HG03045 (cell line): ENCODE data around the gene IP6K3.

ENCODE experiments used
- ATAC-seq: cut with Tn5 transposase; IDR thresholded peaks from one replicate; pipeline ENCODE4 v1.9.1; 2021; ENCODE audit warnings: mild to moderate bottlenecking, moderate library complexity; ENCODE audit not compliant: unreplicated experiment

The IP6K3 gene

GRCh38 chr6:33778444-33779121 lies 31.9 kb upstream of the IP6K3 start:
- no peak for ATAC-seq

- ATAC-seq: no peak
Observed at GRCh38 chr6:33777398-33778388, 31.0 kb upstream of the IP6K3 start.

GRCh38 chr6:33776764-33777163 lies 30.1 kb upstream of the IP6K3 start:
- no peak for ATAC-seq

- no peak for ATAC-seq
Observed at GRCh38 chr6:33776186-33776585, 29.5 kb upstream of the IP6K3 start.

- no peak for ATAC-seq
Observed at GRCh38 chr6:33774774-33775173, 28.1 kb upstream of the IP6K3 start.

- ATAC-seq: no peak
Observed at GRCh38 chr6:33772902-33773472, 26.3 kb upstream of the IP6K3 start.

GRCh38 chr6:33772082-33772830 lies 25.6 kb upstream of the IP6K3 start:
- no peak for ATAC-seq

- peak; percentile 48 for ATAC-seq
Observed at GRCh38 chr6:33771146-33772081, 24.7 kb upstream of the IP6K3 start.

- no peak for ATAC-seq
Observed at GRCh38 chr6:33770833-33771145, 24.1 kb upstream of the IP6K3 start.

GRCh38 chr6:33770124-33770832 lies 23.6 kb upstream of the IP6K3 start:
- no peak for ATAC-seq

- no peak for ATAC-seq
Observed at GRCh38 chr6:33769248-33769821, 22.6 kb upstream of the IP6K3 start.

GRCh38 chr6:33768644-33769120 lies 22.0 kb upstream of the IP6K3 start:
- no peak for ATAC-seq

- ATAC-seq: no peak
Observed at GRCh38 chr6:33766921-33767907, 20.5 kb upstream of the IP6K3 start.

GRCh38 chr6:33765368-33765767 lies 18.7 kb upstream of the IP6K3 start:
- ATAC-seq: no peak

- ATAC-seq: no peak
Observed at GRCh38 chr6:33764036-33764435, 17.3 kb upstream of the IP6K3 start.

GRCh38 chr6:33763483-33763882 lies 16.8 kb upstream of the IP6K3 start:
- ATAC-seq: no peak

GRCh38 chr6:33762713-33763112 lies 16.0 kb upstream of the IP6K3 start:
- no peak for ATAC-seq
